IPS-18a (cell line): ENCODE measurements around the gene HOXD3.

Experiments
- H3K27ac ChIP-seq: one replicate; pipeline ENCODE4 v1.5.1; 2013; ENCODE audit warnings: low read length
- H3K27me3 ChIP-seq: one replicate; pipeline ENCODE4 v1.6.1; 2013; ENCODE audit warnings: mild to moderate bottlenecking, low read length; ENCODE audit not compliant: control insufficient read depth, insufficient read depth
- H3K36me3 ChIP-seq: one replicate; pipeline ENCODE4 v1.6.1; 2013; ENCODE audit warnings: low read depth, low read length; ENCODE audit not compliant: control insufficient read depth
- H3K4me1 ChIP-seq: one replicate; pipeline ENCODE4 v1.6.1; 2013; ENCODE audit warnings: low read depth, low read length; ENCODE audit not compliant: control insufficient read depth
- H3K4me3 ChIP-seq: one replicate; pipeline ENCODE4 v1.5.1; 2013; ENCODE audit warnings: low read length
- H3K9ac ChIP-seq: one replicate; pipeline ENCODE4 v1.6.1; 2013; ENCODE audit warnings: mild to moderate bottlenecking, low read length, moderate library complexity
- H3K9me3 ChIP-seq: one replicate; pipeline ENCODE4 v1.6.1; 2013; ENCODE audit warnings: low read depth, low read length; ENCODE audit not compliant: control insufficient read depth

HOXD3 gene

GRCh38 chr2:176186024-176186423, 28.9 kb downstream of the HOXD3 start:
- H3K27me3 ChIP-seq: peaks cover 100% of the 10 kb centered on the region
- no peak overlapping the region for H3K4me3 ChIP-seq
- no peaks in the 10 kb centered on the region for H3K36me3 ChIP-seq
- H3K9me3 ChIP-seq: no peaks in the 10 kb centered on the region
- H3K27ac ChIP-seq: no peak overlapping the region
- H3K4me1 ChIP-seq: peaks cover 12% of the 10 kb centered on the region
- H3K9ac ChIP-seq: no peak overlapping the region

- H3K36me3 ChIP-seq: no peaks in the 10 kb centered on the region
- H3K4me3 ChIP-seq: peak overlapping the region; percentile 42
- H3K27ac ChIP-seq: no peak overlapping the region
- peaks cover 20% of the 10 kb centered on the region for H3K4me1 ChIP-seq
- no peak overlapping the region for H3K9ac ChIP-seq
- H3K9me3 ChIP-seq: no peaks in the 10 kb centered on the region
- H3K27me3 ChIP-seq: peaks cover 100% of the 10 kb centered on the region
Observed at GRCh38 chr2:176187200-176187898, 30.2 kb downstream of the HOXD3 start.

- Histone ChIP-seq H3K4me1 (peaks cover 26% of the 10 kb centered on the region), H3K9me3 (no peaks in the 10 kb centered on the region), H3K9ac (no peak within 1 kb of the TSS), H3K4me3 (peak within 1 kb of the TSS; percentile 42), H3K36me3 (no peaks in the 10 kb centered on the region), H3K27me3 (peaks cover 100% of the 10 kb centered on the region), H3K27ac (no peak within 1 kb of the TSS)
Observed at GRCh38 chr2:176187899-176188773, 31.0 kb downstream of the HOXD3 start, which contains the start of gene HOXD1. Gene HOXD1 (plus strand): TSS chr2:176188668. CDS start chr2:176188802, 134 bp downstream.

- peak overlapping the region; percentile 42 for H3K4me3 ChIP-seq
Observed at GRCh38 chr2:176188774-176189680, 31.9 kb downstream of the HOXD3 start.

GRCh38 chr2:176189681-176190641, 32.9 kb downstream of the HOXD3 start:
- H3K27me3 ChIP-seq: peaks cover 100% of the 10 kb centered on the region
- H3K27ac ChIP-seq: no peak overlapping the region
- no peaks in the 10 kb centered on the region for H3K9me3 ChIP-seq
- H3K36me3 ChIP-seq: no peaks in the 10 kb centered on the region
- H3K4me3 ChIP-seq: peak overlapping the region; percentile 42
- no peak overlapping the region for H3K9ac ChIP-seq
- peaks cover 26% of the 10 kb centered on the region for H3K4me1 ChIP-seq

More at GRCh38 chr2:176188774-176189680, 31.9 kb downstream of the HOXD3 start:
- Histone ChIP-seq H3K27me3 (peaks cover 100% of the 10 kb centered on the region), H3K9ac (no peak overlapping the region), H3K9me3 (no peaks in the 10 kb centered on the region), H3K27ac (no peak overlapping the region), H3K4me1 (peaks cover 26% of the 10 kb centered on the region), H3K36me3 (no peaks in the 10 kb centered on the region)

- peaks cover 94% of the 10 kb centered on the region for H3K27me3 ChIP-seq
- H3K4me1 ChIP-seq: peaks cover 26% of the 10 kb centered on the region
- no peak overlapping the region for H3K27ac ChIP-seq
- no peak overlapping the region for H3K4me3 ChIP-seq
- no peak overlapping the region for H3K9ac ChIP-seq
- H3K9me3 ChIP-seq: no peaks in the 10 kb centered on the region
- no peaks in the 10 kb centered on the region for H3K36me3 ChIP-seq
Observed at GRCh38 chr2:176192351-176192750, 35.2 kb downstream of the HOXD3 start.

GRCh38 chr2:176193048-176193447, 35.9 kb downstream of the HOXD3 start:
- Histone ChIP-seq H3K9ac (no peak overlapping the region), H3K4me3 (no peak overlapping the region), H3K36me3 (no peaks in the 10 kb centered on the region), H3K27me3 (peaks cover 94% of the 10 kb centered on the region), H3K27ac (no peak overlapping the region), H3K9me3 (no peaks in the 10 kb centered on the region), H3K4me1 (peaks cover 24% of the 10 kb centered on the region)

GRCh38 chr2:176199902-176200301, 42.8 kb downstream of the HOXD3 start:
- no peaks in the 10 kb centered on the region for H3K4me1 ChIP-seq
- no peak overlapping the region for H3K9ac ChIP-seq
- no peaks in the 10 kb centered on the region for H3K9me3 ChIP-seq

GRCh38 chr2:176200971-176201370, 43.9 kb downstream of the HOXD3 start:
- Histone ChIP-seq H3K4me3 (no peak overlapping the region), H3K36me3 (no peaks in the 10 kb centered on the region), H3K27me3 (peaks cover 36% of the 10 kb centered on the region), H3K9me3 (no peaks in the 10 kb centered on the region), H3K4me1 (no peaks in the 10 kb centered on the region), H3K27ac (no peak overlapping the region), H3K9ac (no peak overlapping the region)

More at GRCh38 chr2:176199902-176200301, 42.8 kb downstream of the HOXD3 start:
- H3K27ac ChIP-seq: no peak overlapping the region
- H3K4me3 ChIP-seq: no peak overlapping the region
- peaks cover 45% of the 10 kb centered on the region for H3K27me3 ChIP-seq
- H3K36me3 ChIP-seq: no peaks in the 10 kb centered on the region

GRCh38 chr2:176202491-176202890, 45.4 kb downstream of the HOXD3 start:
- Histone ChIP-seq H3K4me1 (no peaks in the 10 kb centered on the region), H3K9me3 (no peaks in the 10 kb centered on the region), H3K36me3 (no peaks in the 10 kb centered on the region), H3K9ac (no peak overlapping the region), H3K4me3 (no peak overlapping the region), H3K27ac (no peak overlapping the region), H3K27me3 (peaks cover 25% of the 10 kb centered on the region)
